GM12872 (cell line): ENCODE results near the gene LRRC8E.

Experiments used
- TF ChIP-seq, protein P1 (sequence below): IDR thresholded peaks from 3 replicates; pipeline ENCODE4 v1.5.1; 2011; ENCODE audit warnings: low read depth, mild to moderate bottlenecking, low read length, moderate library complexity; ENCODE audit not compliant: insufficient read depth

Gene LRRC8E

DNA sequence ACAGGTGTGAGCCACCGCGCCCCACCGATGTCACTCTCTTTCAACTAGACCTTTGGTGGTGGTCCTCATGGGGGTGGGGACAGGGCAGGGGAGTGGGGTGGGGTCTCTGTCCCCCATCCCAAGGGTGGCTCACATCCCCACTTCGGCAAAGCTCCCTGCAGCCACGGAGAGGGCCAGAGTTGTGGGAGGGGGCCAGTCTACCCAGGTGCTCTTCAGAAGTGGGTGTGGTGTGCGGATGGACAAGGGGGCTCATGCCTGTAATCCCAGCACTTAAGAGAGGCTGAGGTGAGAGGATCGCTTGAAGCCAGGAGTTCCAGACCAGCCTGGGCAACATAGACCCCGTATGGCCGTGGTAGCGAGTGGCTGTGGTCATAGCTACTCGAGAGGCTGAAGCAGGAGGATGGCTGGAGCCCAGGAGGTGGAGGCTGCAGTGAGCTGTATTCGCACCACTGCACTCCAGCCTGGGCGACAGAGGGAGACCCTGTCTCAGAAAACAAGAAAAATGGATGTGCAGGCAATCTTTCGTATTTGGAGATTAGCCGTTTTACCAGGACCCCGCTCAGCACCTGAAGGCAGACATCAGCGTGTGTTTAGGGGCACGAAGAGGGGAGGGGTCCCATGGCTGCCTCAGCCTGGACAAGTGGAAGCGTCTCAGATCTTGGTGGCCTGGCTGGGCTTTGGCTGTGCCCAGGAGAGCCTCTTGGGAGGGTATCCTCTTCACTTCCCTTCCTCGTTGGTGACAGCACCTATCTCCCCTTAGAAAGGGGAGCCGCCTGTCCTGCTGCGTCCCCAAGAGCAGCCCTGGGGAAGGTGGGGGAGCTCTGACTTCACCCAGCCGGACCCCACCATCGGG lies 27.2 kb downstream of the LRRC8E start:
- TF ChIP-seq, protein P1, sequence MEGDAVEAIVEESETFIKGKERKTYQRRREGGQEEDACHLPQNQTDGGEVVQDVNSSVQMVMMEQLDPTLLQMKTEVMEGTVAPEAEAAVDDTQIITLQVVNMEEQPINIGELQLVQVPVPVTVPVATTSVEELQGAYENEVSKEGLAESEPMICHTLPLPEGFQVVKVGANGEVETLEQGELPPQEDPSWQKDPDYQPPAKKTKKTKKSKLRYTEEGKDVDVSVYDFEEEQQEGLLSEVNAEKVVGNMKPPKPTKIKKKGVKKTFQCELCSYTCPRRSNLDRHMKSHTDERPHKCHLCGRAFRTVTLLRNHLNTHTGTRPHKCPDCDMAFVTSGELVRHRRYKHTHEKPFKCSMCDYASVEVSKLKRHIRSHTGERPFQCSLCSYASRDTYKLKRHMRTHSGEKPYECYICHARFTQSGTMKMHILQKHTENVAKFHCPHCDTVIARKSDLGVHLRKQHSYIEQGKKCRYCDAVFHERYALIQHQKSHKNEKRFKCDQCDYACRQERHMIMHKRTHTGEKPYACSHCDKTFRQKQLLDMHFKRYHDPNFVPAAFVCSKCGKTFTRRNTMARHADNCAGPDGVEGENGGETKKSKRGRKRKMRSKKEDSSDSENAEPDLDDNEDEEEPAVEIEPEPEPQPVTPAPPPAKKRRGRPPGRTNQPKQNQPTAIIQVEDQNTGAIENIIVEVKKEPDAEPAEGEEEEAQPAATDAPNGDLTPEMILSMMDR, result no peak

GRCh38 chr19:7916103-7916954 lies 28.0 kb downstream of the LRRC8E start:
- TF ChIP-seq, protein P1, result no peak

- TF ChIP-seq, protein P1, result no peak
Observed at GRCh38 chr19:7916955-7917266, 28.6 kb downstream of the LRRC8E start.

- TF ChIP-seq, protein P1, result peak; percentile 68
Observed at GRCh38 chr19:7917267-7918061, 29.2 kb downstream of the LRRC8E start.

DNA sequence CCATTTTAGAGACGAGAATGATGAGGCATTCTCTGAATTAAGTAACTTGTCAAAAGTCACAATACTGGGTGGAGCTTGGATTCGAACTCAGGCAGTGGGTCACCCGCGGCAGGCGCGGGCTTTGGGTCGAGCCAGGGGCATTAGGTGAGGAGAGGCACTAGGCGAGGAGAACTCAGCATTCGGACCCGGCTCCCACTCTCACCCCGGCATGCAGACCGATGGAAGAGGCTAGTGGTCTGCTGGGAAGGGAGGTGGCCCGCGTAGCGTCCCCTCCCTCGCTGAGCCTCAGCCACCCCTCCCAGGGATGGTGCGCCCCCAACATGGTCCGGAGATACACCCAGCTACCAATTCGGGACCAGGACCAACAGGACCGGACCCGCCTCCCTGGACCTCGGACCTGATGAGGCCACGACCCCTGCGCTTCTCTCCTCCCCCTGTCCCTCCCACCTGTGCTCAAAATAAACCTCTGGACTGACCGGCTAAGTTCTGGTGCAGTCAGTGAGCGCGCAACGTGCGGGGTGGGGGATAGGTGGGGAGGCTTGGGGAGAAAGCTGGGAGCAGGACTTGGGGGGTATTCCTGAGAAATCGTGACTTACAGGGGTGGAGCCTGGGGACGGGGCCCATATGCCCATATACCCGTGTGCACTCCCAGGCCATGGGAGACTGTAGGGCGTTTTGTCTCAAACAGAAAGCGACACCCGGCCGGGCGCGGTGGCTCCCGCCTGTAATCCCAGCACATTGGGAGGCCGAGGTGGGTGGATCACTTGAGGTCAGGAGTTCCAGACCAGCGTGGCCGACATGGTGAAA lies 30.5 kb downstream of the LRRC8E start:
- TF ChIP-seq, protein P1, result no peak

GRCh38 chr19:7919610-7920518 lies 31.6 kb downstream of the LRRC8E start, which contains the start of gene SNAPC2:
SNAPC2 (plus strand) TSS chr19:7920338; CDS start chr19:7920367, 29 bp downstream.
- TF ChIP-seq, protein P1, result no peak
